ENCODE results near the gene NF2.

DNA sequence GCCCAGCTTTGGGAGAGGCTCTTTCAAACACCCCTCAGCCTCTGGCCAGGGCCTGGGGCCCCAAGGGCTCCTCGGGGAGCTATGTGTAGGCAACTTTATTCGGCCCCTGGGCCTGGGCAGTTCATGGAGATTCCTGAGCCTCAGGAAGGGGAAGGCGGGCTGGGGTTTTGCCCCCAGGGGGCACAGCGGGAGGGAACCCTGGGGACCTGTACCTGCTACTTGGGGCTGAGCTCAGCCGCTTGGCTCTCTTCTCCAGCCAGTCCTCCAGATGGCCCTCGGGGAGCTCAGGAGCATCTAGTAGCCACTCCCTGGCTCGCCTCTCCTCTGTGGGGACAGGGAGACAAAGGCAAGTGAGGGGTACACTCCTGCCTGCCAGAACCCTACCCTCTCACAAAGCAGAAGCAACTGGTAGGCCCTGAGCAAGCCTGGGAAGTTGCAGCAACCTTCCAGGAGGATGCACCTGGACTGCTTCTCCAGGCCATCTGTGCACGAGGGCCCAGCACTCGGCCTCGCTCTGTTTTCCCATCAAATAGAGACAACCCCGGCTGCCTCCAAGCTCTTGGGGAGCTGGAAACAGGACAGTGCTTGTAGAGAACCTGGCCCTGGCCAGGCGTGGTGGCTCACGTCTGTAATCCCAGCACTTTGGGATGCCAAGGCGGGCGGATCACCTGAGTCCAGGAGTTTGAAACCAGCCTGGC, 134.8 kb downstream of the NF2 start:
- no peak for TF ChIP-seq EZH2phosphoT487 (IDR thresholded peaks at IDR 0.05; ENCODE audit: borderline replicate concordance, low read length)
- TF ChIP-seq, protein P1, sequence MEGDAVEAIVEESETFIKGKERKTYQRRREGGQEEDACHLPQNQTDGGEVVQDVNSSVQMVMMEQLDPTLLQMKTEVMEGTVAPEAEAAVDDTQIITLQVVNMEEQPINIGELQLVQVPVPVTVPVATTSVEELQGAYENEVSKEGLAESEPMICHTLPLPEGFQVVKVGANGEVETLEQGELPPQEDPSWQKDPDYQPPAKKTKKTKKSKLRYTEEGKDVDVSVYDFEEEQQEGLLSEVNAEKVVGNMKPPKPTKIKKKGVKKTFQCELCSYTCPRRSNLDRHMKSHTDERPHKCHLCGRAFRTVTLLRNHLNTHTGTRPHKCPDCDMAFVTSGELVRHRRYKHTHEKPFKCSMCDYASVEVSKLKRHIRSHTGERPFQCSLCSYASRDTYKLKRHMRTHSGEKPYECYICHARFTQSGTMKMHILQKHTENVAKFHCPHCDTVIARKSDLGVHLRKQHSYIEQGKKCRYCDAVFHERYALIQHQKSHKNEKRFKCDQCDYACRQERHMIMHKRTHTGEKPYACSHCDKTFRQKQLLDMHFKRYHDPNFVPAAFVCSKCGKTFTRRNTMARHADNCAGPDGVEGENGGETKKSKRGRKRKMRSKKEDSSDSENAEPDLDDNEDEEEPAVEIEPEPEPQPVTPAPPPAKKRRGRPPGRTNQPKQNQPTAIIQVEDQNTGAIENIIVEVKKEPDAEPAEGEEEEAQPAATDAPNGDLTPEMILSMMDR (IDR thresholded peaks at IDR 0.05; ENCODE audit: low read depth, low read length, poor library complexity, severe bottlenecking) = no peak
